Mammary epithelial cell (primary cell): ENCODE measurements around the gene KCNAB3.

ENCODE experiments used
- EZH2 ChIP-seq: IDR thresholded peaks from 2 replicates; pipeline ENCODE4 v1.6.1; 2012; ENCODE audit warnings: low read length, inconsistent platforms, borderline replicate concordance
- TF ChIP-seq, protein P1 (sequence below), 2 donors: IDR thresholded peaks in 1 of 2; conservative IDR thresholded peaks in 1 of 2; 2 replicates each; pipeline ENCODE4 v1.5.1; 2011 to 2012; ENCODE audit warnings: inconsistent platforms in 2 of 2, low read length in 2 of 2, mild to moderate bottlenecking in 2 of 2, control low read depth in 1 of 2, low read depth in 1 of 2; ENCODE audit not compliant: insufficient read depth in 1 of 2; ENCODE audit errors: extremely low read depth in 1 of 2

DNA sequence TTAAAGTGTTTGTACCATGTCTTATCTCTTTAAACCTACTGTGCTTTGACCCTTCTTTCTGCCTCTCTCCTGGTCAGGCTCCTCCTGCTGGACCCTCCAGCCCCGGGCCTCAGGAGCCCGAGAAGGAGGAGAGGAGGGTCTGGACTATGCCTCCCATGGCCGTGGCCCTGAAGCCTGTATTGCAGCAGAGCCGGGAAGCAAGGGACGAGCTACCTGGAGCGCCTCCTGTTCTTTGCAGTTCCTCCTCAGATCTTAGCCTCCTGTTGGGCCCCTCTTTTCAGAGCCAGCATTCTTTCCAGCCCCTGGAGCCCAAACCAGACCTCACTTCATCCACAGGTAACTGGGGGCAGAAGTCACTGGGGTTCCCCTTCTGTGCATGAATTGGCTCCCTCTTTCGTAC, 16.0 kb upstream of the KCNAB3 start:
- TF ChIP-seq, protein P1, sequence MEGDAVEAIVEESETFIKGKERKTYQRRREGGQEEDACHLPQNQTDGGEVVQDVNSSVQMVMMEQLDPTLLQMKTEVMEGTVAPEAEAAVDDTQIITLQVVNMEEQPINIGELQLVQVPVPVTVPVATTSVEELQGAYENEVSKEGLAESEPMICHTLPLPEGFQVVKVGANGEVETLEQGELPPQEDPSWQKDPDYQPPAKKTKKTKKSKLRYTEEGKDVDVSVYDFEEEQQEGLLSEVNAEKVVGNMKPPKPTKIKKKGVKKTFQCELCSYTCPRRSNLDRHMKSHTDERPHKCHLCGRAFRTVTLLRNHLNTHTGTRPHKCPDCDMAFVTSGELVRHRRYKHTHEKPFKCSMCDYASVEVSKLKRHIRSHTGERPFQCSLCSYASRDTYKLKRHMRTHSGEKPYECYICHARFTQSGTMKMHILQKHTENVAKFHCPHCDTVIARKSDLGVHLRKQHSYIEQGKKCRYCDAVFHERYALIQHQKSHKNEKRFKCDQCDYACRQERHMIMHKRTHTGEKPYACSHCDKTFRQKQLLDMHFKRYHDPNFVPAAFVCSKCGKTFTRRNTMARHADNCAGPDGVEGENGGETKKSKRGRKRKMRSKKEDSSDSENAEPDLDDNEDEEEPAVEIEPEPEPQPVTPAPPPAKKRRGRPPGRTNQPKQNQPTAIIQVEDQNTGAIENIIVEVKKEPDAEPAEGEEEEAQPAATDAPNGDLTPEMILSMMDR (conservative IDR thresholded peaks at IDR 0.05 in 1 of 2, IDR thresholded peaks at IDR 0.05 in 1 of 2; ENCODE audit: extremely low read depth in 1 of 2, insufficient read depth in 1 of 2, low read depth in 1 of 2, low read length in 2 of 2) = no peak
- no peak for TF ChIP-seq EZH2
